HepG2 (cell line): ENCODE measurements around the gene GRID1. TPM values are rescaled to one million over a fixed set of nuclear protein-coding genes. Genes with fewer than 3 reads are reported as not detected.

ENCODE experiments used
- ATAC-seq: fragments of 200-7000 bp; cut with Tn5 transposase; 3 replicates; pipeline ENCODE4 v1.9.1; 2020; ENCODE audit warnings: mild to moderate bottlenecking, moderate library complexity
- BruUV-seq: library from RNA; stranded (reverse); fragments of 400-500 nt; replicated peaks from 2 replicates; lab custom pipeline; 2021; lab: Mats Ljungman, UMichigan
- CTCF ChIA-PET: fragments of 300-600 bp; formaldehyde crosslinking; extraction: SDS; loops from one replicate; lab custom pipeline; 2021; ENCODE audit warnings: low total read pairs, inconsistent platforms, low intra/inter-chr PET ratio; lab: Yijun Ruan, JAX
- POLR2A ChIA-PET: fragments of 350-600 bp; sonication (Branson Sonifier 250); formaldehyde crosslinking; loops from one replicate; lab custom pipeline; 2020; ENCODE audit warnings: antibody characterized with exemption, inconsistent platforms; lab: Yijun Ruan, JAX
- DNase-seq: peaks from one replicate; pipeline ENCODE4 v3.0.0-alpha.2; 2015; ENCODE audit warnings: low spot score
- FAIRE-seq: peaks from 3 replicates; lab custom pipeline; 2011; peaks lifted over from hg19 to GRCh38; lab: Jason Lieb, UNC
- H2AFZ ChIP-seq: one replicate; pipeline ENCODE4 v1.6.1; 2011; ENCODE audit warnings: low read length, inconsistent platforms
- H3K27ac ChIP-seq: fragments of 300-600 bp; 3 replicates; pipeline ENCODE4 v1.8.0; 2011; ENCODE audit warnings: mixed run types, mild to moderate bottlenecking, mixed read lengths, low read length, inconsistent platforms; ENCODE audit not compliant: insufficient read depth; ENCODE audit errors: extremely low read length
- H3K27me3 ChIP-seq, 2 experiments: fragments of 200-600 bp in 1 of 2; 2 replicates in 1 of 2; 3 replicates in 1 of 2; pipeline versions ENCODE4 v1.6.0 to v1.8.0; 2011; ENCODE audit warnings: low read length in 2 of 2, mild to moderate bottlenecking in 2 of 2, moderate library complexity in 2 of 2, inconsistent platforms in 1 of 2; ENCODE audit not compliant: insufficient read depth in 2 of 2, control insufficient read depth in 1 of 2
- H3K36me3 ChIP-seq, 2 experiments: fragments of 200-600 bp in 1 of 2; replicated peaks in 1 of 2; 2 replicates in 1 of 2; 3 replicates in 1 of 2; pipeline versions ENCODE4 v1.5.1 to v1.8.0; 2011; ENCODE audit warnings: low read length in 2 of 2, inconsistent platforms in 1 of 2; ENCODE audit not compliant: insufficient read depth in 2 of 2, control insufficient read depth in 1 of 2
- H3K4me1 ChIP-seq: 2 replicates; pipeline ENCODE4 v1.5.1; 2012; ENCODE audit warnings: low read length, inconsistent platforms; ENCODE audit not compliant: insufficient read depth
- H3K4me2 ChIP-seq: 2 replicates; pipeline ENCODE4 v1.6.0; 2011; ENCODE audit warnings: low read depth, low read length, inconsistent platforms
- H3K4me3 ChIP-seq, 3 experiments: fragments of 200-600 bp in 1 of 3; sonication (generic), shearing (Covaris generic) in 1 of 3; replicated peaks in 1 of 3; 2 replicates each; pipeline ENCODE4 v1.5.1; 2011 to 2016; ENCODE audit warnings: low read length in 3 of 3, inconsistent platforms in 2 of 3, low read depth in 2 of 3, mild to moderate bottlenecking in 2 of 3, control low read depth in 1 of 3, mixed read lengths in 1 of 3; ENCODE audit not compliant: insufficient read depth in 1 of 3
- H3K79me2 ChIP-seq: one replicate; pipeline ENCODE4 v1.6.1; 2011; ENCODE audit warnings: low read length, inconsistent platforms; ENCODE audit not compliant: insufficient read depth
- H3K9ac ChIP-seq: 2 replicates; pipeline ENCODE4 v1.6.0; 2011; ENCODE audit warnings: mild to moderate bottlenecking, low read depth, low read length, inconsistent platforms; ENCODE audit not compliant: insufficient read depth
- H3K9me3 ChIP-seq: 2 replicates; pipeline ENCODE4 v1.5.1; 2012; ENCODE audit warnings: mild to moderate bottlenecking, low read length
- H4K20me1 ChIP-seq: 2 replicates; pipeline ENCODE4 v1.6.0; 2011; ENCODE audit warnings: inconsistent platforms, mild to moderate bottlenecking, low read length, moderate library complexity; ENCODE audit not compliant: insufficient read depth
- DBP ChIP-seq: sonication (generic); formaldehyde crosslinking; IDR thresholded peaks from 2 replicates; pipeline ENCODE4 v1.4.0; 2020; ENCODE audit warnings: missing genetic modification reagents; ENCODE audit errors: not compliant biosample characterization
- MAX ChIP-seq: IDR thresholded peaks from 2 replicates; pipeline ENCODE4 v1.6.1; 2012; ENCODE audit warnings: inconsistent platforms
- MXI1 ChIP-seq: IDR thresholded peaks from 3 replicates; pipeline ENCODE4 v1.6.1; 2012; ENCODE audit warnings: low read depth, low read length, inconsistent platforms, borderline replicate concordance
- NFE2L1 ChIP-seq: sonication (generic); formaldehyde crosslinking; IDR thresholded peaks from 2 replicates; pipeline ENCODE4 v1.4.0; 2020; ENCODE audit warnings: missing genetic modification reagents, mild to moderate bottlenecking, borderline replicate concordance
- NKX3-1 ChIP-seq: sonication (generic); formaldehyde crosslinking; IDR thresholded peaks from 2 replicates; pipeline ENCODE4 v1.5.0; 2020; ENCODE audit warnings: missing genetic modification reagents
- ZBTB37 ChIP-seq: sonication (generic); formaldehyde crosslinking; IDR thresholded peaks from 2 replicates; pipeline ENCODE4 v1.4.0; 2020; ENCODE audit warnings: mild to moderate bottlenecking, missing genetic modification reagents
- ZFP82 ChIP-seq: sonication (generic); formaldehyde crosslinking; IDR thresholded peaks from 2 replicates; pipeline ENCODE4 v1.5.1; 2020; ENCODE audit warnings: mild to moderate bottlenecking, missing genetic modification reagents, borderline replicate concordance
- ZNF142 ChIP-seq: sonication (generic); formaldehyde crosslinking; IDR thresholded peaks from 2 replicates; pipeline ENCODE4 v1.4.0; 2020; ENCODE audit warnings: missing genetic modification reagents
- ZNF143 ChIP-seq: sonication (generic); formaldehyde crosslinking; IDR thresholded peaks from 2 replicates; pipeline ENCODE4 v1.4.0; 2020; ENCODE audit warnings: missing genetic modification reagents
- ZNF547 ChIP-seq: sonication (generic); formaldehyde crosslinking; IDR thresholded peaks from 2 replicates; pipeline ENCODE4 v1.5.1; 2020; ENCODE audit warnings: mild to moderate bottlenecking, missing genetic modification reagents
- ZSCAN25 ChIP-seq: sonication (generic); formaldehyde crosslinking; IDR thresholded peaks from 2 replicates; pipeline ENCODE4 v1.8.0; 2022; ENCODE audit warnings: mild to moderate bottlenecking, missing genetic modification reagents
- WGBS: methylation state at CpG from one replicate; pipeline ENCODE4 v1.1.6; 2017; ENCODE audit warnings: low lambda C conversion rate; 5-methylcytosine and 5-hydroxymethylcytosine counted together
- in situ Hi-C: cut with HindIII; loops from 2 replicates; pipeline ENCODE4 v1.10.0; 2017; ENCODE audit warnings: low pct_unique_long_range_greater_than_20kb; ENCODE audit not compliant: extremely low pct_ligation_motif_present
- intact Hi-C: fragments of 100-400 bp; cut with micrococcal nuclease; formaldehyde crosslinking; loops from one replicate; pipeline ENCODE4 v1.10.0; 2022; ENCODE audit not compliant: unreplicated experiment
- polyA plus RNA-seq, 8 experiments: library from polyadenylated mRNA; depleted of rRNA in 3 of 8; stranded (reverse) in 7 of 8; unstranded in 1 of 8; fragments of >200 nt; fragmentation: Illumina TruSeq in 4 of 8; extraction: Trizol in 4 of 8; gene quantifications; 2 replicates each; pipeline versions ENCODE4 v1.2.1 to v1.2.3, GENCODE V29; 2011 to 2016; ENCODE audit warnings: low read depth in 4 of 8, missing spikeins in 1 of 8, mixed read lengths in 1 of 8; ENCODE audit not compliant: insufficient read depth in 1 of 8
- total RNA-seq, 5 experiments: library from RNA; depleted of rRNA; stranded (reverse); fragments of >200 nt; fragmentation: Illumina TruSeq; extraction: Trizol; gene quantifications; 2 replicates each; pipeline ENCODE4 v1.2.3, GENCODE V29; 2016; ENCODE audit warnings: low read depth in 1 of 5

GRID1 gene
- total and polyA plus RNA-seq, 2 of the 13 experiments (the other 11 are each of a cell fraction or from before 2014, with no cell fraction given) = 0.05 TPM; not detected in 1

- peaks cover 0 to 2% of the 10 kb centered on the region in 2 experiments; a peak in 2 of 5 replicates for H3K27me3 ChIP-seq
- no peak overlapping the region for H3K9ac ChIP-seq
- no peaks in the 10 kb centered on the region for H3K36me3 ChIP-seq
- H3K27ac ChIP-seq = no peak overlapping the region
- POLR2A ChIA-PET = no interaction called here
- no TSS peak for BruUV-seq
- intact Hi-C loops = no loop called here
- CTCF ChIA-PET = no interaction called here
- no peak overlapping the region for H2AFZ ChIP-seq
- no peaks in the 10 kb centered on the region for H4K20me1 ChIP-seq
- H3K4me2 ChIP-seq = no peak overlapping the region
- DNase-seq = no peak
- in situ Hi-C loops = no loop called here
- H3K9me3 ChIP-seq = 0 out of 2 replicates have a peak, but pooled peaks cover 8% of the 10 kb centered on the region
- no peaks in the 10 kb centered on the region for H3K4me1 ChIP-seq
- no peaks in the 10 kb centered on the region for H3K79me2 ChIP-seq
- no peak for FAIRE-seq
- TF ChIP-seq ZNF547 (CRISPR knock-in tag) (no peak), ZBTB37 (CRISPR knock-in tag) (no peak), MAX (no peak)
- no peak for ATAC-seq
- H3K4me3 ChIP-seq = no peak overlapping the region
Observed at GRCh38 chr10:85874208-85874607, 492.4 kb downstream of the GRID1 start.

GRCh38 chr10:85873063-85873462 is 493.5 kb downstream of the GRID1 start:
- Histone ChIP-seq H4K20me1 (no peaks in the 10 kb centered on the region), H3K36me3 (no peaks in the 10 kb centered on the region), H3K27me3 (peaks cover 0 to 2% of the 10 kb centered on the region in 2 experiments; a peak in 2 of 5 replicates), H2AFZ (no peak overlapping the region), H3K9ac (no peak overlapping the region), H3K79me2 (no peaks in the 10 kb centered on the region), H3K4me1 (no peaks in the 10 kb centered on the region), H3K4me2 (no peak overlapping the region), H3K27ac (no peak overlapping the region), H3K4me3 (no peak overlapping the region), H3K9me3 (0 out of 2 replicates have a peak, but pooled peaks cover 8% of the 10 kb centered on the region)
- FAIRE-seq = no peak
- ChIA-PET CTCF (no interaction called here), POLR2A (no interaction called here)
- intact Hi-C loops (no loop called here), in situ Hi-C loops (no loop called here)
- DNase-seq = no peak
- no peak for ATAC-seq
- WGBS = 0% methylated on average over 1 of the region's 3 CpGs
- BruUV-seq = no TSS peak
- TF ChIP-seq NKX3-1 (CRISPR knock-in tag) (no peak), DBP (CRISPR knock-in tag) (no peak), NFE2L1 (no peak), ZNF143 (CRISPR knock-in tag) (no peak), ZNF142 (CRISPR knock-in tag) (no peak), ZSCAN25 (no peak), ZFP82 (no peak), MXI1 (no peak)
